K562 (cell line): ENCODE data around the gene DISC1. TPM values are rescaled to one million over a fixed set of nuclear protein-coding genes. Genes with fewer than 3 reads are reported as not detected.

Source experiments
- ATAC-seq: fragments of 200-7000 bp; cut with Tn5 transposase; 3 replicates; pipeline ENCODE4 v1.9.1; 2020; ENCODE audit warnings: moderate library complexity
- BruUV-seq: library from RNA; stranded (reverse); fragments of 400-500 nt; replicated peaks from 2 replicates; lab custom pipeline; 2021; lab: Mats Ljungman, UMichigan
- CTCF ChIA-PET: fragments of 300-600 bp; formaldehyde crosslinking; extraction: SDS; loops from one replicate; lab custom pipeline; 2021; ENCODE audit warnings: low intra/inter-chr PET ratio; lab: Yijun Ruan, JAX
- POLR2A ChIA-PET: fragments of 300-600, 350-650 bp; sonication (Branson Sonifier 250); formaldehyde crosslinking; extraction: SDS; loops from one replicate; lab custom pipeline; 2021; ENCODE audit warnings: antibody characterized with exemption, inconsistent platforms; lab: Yijun Ruan, JAX
- DNase-seq, 4 experiments: peaks; one replicate each; pipeline versions ENCODE4 v3.0.0 to v3.0.0-alpha.2; 2011 to 2018; ENCODE audit warnings: low spot score in 3 of 4, mixed read lengths in 3 of 4; ENCODE audit errors: extremely low read depth in 1 of 4
- FAIRE-seq: peaks from 2 replicates; lab custom pipeline; 2011; peaks lifted over from hg19 to GRCh38; lab: Jason Lieb, UNC
- H2AFZ ChIP-seq: 2 replicates; pipeline ENCODE4 v1.6.0; 2011; ENCODE audit warnings: low read depth, low read length, control low read depth, inconsistent platforms
- H3K27ac ChIP-seq: fragments of 200-600 bp; 3 replicates; pipeline ENCODE4 v1.8.0; 2011; ENCODE audit warnings: low read depth, mild to moderate bottlenecking, control low read depth, inconsistent platforms, low read length, moderate library complexity, mixed read lengths; ENCODE audit errors: extremely low read depth
- H3K27me3 ChIP-seq, 2 experiments: fragments of 300-600 bp in 1 of 2; 2 replicates in 1 of 2; 3 replicates in 1 of 2; pipeline versions ENCODE4 v1.6.0 to v1.8.0; 2011; ENCODE audit warnings: inconsistent platforms in 2 of 2, low read length in 2 of 2, mild to moderate bottlenecking in 1 of 2, mixed read lengths in 1 of 2, moderate library complexity in 1 of 2; ENCODE audit not compliant: control insufficient read depth in 2 of 2, insufficient read depth in 2 of 2
- H3K36me3 ChIP-seq: fragments of 300-600 bp; 3 replicates; pipeline ENCODE4 v1.8.0; 2011; ENCODE audit warnings: mild to moderate bottlenecking, low read length, inconsistent platforms; ENCODE audit not compliant: control insufficient read depth, insufficient read depth
- H3K4me1 ChIP-seq, 2 experiments: fragments of 200-600 bp in 1 of 2; replicated peaks in 1 of 2; 2 replicates in 1 of 2; 3 replicates in 1 of 2; pipeline versions ENCODE4 v1.5.1 to v1.8.0; 2011; ENCODE audit warnings: inconsistent platforms in 2 of 2, low read length in 2 of 2, mild to moderate bottlenecking in 1 of 2, mixed read lengths in 1 of 2, moderate library complexity in 1 of 2; ENCODE audit not compliant: control insufficient read depth in 2 of 2, insufficient read depth in 2 of 2
- H3K4me2 ChIP-seq: 2 replicates; pipeline ENCODE4 v1.6.1; 2011; ENCODE audit warnings: low read length, control low read depth, inconsistent platforms, mixed read lengths; ENCODE audit not compliant: insufficient read depth
- H3K4me3 ChIP-seq: fragments of 200-600 bp; sonication (generic), shearing (Covaris generic); 2 replicates; pipeline ENCODE4 v1.5.1; 2016; ENCODE audit warnings: control low read depth, inconsistent platforms
- H3K79me2 ChIP-seq: fragments of 200-600 bp; 3 replicates; pipeline ENCODE4 v1.8.0; 2011; ENCODE audit warnings: low read length, inconsistent platforms; ENCODE audit not compliant: control insufficient read depth, insufficient read depth
- H3K9ac ChIP-seq, 2 experiments: 2 replicates each; pipeline versions ENCODE4 v1.6.0 to v1.6.1; 2011; ENCODE audit warnings: low read depth in 2 of 2, low read length in 2 of 2, control low read depth in 1 of 2, inconsistent platforms in 1 of 2, mild to moderate bottlenecking in 1 of 2, mixed read lengths in 1 of 2; ENCODE audit not compliant: insufficient read depth in 1 of 2
- H3K9me1 ChIP-seq: one replicate; pipeline ENCODE4 v1.6.0; 2011; ENCODE audit warnings: inconsistent platforms, mild to moderate bottlenecking, low read length, moderate library complexity; ENCODE audit not compliant: control insufficient read depth, insufficient read depth
- H3K9me3 ChIP-seq: replicated peaks from 2 replicates; pipeline ENCODE4 v1.5.1; 2011; ENCODE audit warnings: low read depth, low read length, inconsistent platforms; ENCODE audit not compliant: control insufficient read depth, insufficient read depth
- H4K20me1 ChIP-seq: replicated peaks from 2 replicates; pipeline ENCODE4 v1.6.1; 2011; ENCODE audit warnings: low read length, inconsistent platforms, mixed read lengths; ENCODE audit not compliant: control insufficient read depth, insufficient read depth
- DACH1 ChIP-seq: fragments of 450-650 bp; IDR thresholded peaks from 2 replicates; pipeline ENCODE4 v1.6.1; 2018; ENCODE audit not compliant: partially characterized antibody
- PBX2 ChIP-seq, 2 experiments: IDR thresholded peaks in 1 of 2; conservative IDR thresholded peaks in 1 of 2; 2 replicates each; pipeline ENCODE4 v1.6.1; 2016; ENCODE audit warnings: low read depth in 2 of 2, mild to moderate bottlenecking in 1 of 2, missing compliant biosample characterization in 1 of 2, missing genetic modification characterization in 1 of 2, moderate library complexity in 1 of 2
- WGBS: fragments of 100-300 bp; shearing (Covaris generic); methylation state at CpG from one replicate; pipeline ENCODE4 v1.1.6; 2016; ENCODE audit warnings: low coverage, mixed read lengths; ENCODE audit not compliant: insufficient coverage; ENCODE audit errors: missing lambda C conversion rate; 5-methylcytosine and 5-hydroxymethylcytosine counted together
- in situ Hi-C: fragments of 300-500 bp; cut with MboI; formaldehyde crosslinking; loops from 4 replicates; pipeline ENCODE4 v1.15.0; 2018; ENCODE audit warnings: inconsistent platforms, mixed read lengths
- intact Hi-C: fragments of 100-400 bp; cut with micrococcal nuclease; formaldehyde crosslinking; loops from 2 replicates; pipeline ENCODE4 v1.14.2; 2022
- polyA plus RNA-seq, 8 experiments: library from polyadenylated mRNA; depleted of rRNA in 4 of 8; stranded (reverse) in 5 of 8; unstranded in 3 of 8; fragments of >200 nt; fragmentation: Nextera tagmentation in 2 of 8; fragmentation: Illumina TruSeq in 1 of 8; extraction: Ambion mirVana in 2 of 8; extraction: Trizol in 1 of 8; gene quantifications; 2 replicates each; pipeline versions ENCODE4 v1.2.1 to v1.2.3, GENCODE V29; 2011 to 2014; ENCODE audit warnings: inconsistent platforms in 1 of 8, missing spikeins in 1 of 8
- total RNA-seq, 7 experiments: library from RNA; depleted of rRNA in 6 of 7; stranded (reverse); fragments of >200 nt in 6 of 7; fragmentation: Illumina TruSeq in 2 of 7; extraction: Trizol in 2 of 7; gene quantifications; 2 replicates each; pipeline versions ENCODE4 v1.2.1 to v1.2.3, GENCODE V29; 2011 to 2021; ENCODE audit warnings: low replicate concordance in 1 of 7

DISC1 gene
- total and polyA plus RNA-seq, 9 of the 15 experiments (the other 6 are each of a cell fraction or from before 2014, with no cell fraction given): 0.01 to 0.11 (median 0.08) TPM; not detected in 1

GRCh38 chr1:231604276-231604621, 22.3 kb upstream of the DISC1 start:
- no peaks in the 10 kb centered on the region for H3K9me3 ChIP-seq
- no peak for TF ChIP-seq PBX2 (CRISPR knock-in tag; IDR thresholded peaks at IDR 0.05; ENCODE audit: low read depth)
- TF ChIP-seq PBX2 (tag; conservative IDR thresholded peaks at IDR 0.05; ENCODE audit: low read depth): peak; percentile 88; the same call in 1 of the 2 replicates
- no peak for TF ChIP-seq DACH1
- TF ChIP-seq, all 486 proteins: peak for 1
- ATAC-seq (no peak), DNase-seq (no peak), FAIRE-seq (no peak)
- 18% methylated on average over 2 of the region's 2 CpGs for WGBS
- no peak overlapping the region for H3K9ac ChIP-seq
- H3K4me3 ChIP-seq: no peak overlapping the region
- H3K79me2 ChIP-seq: no peaks in the 10 kb centered on the region
- H4K20me1 ChIP-seq: no peaks in the 10 kb centered on the region
- H3K9me1 ChIP-seq: no peaks in the 10 kb centered on the region
- in situ Hi-C loops: loop anchor here (5.0 to 10.0 kb wide), 2 partner anchors 242 to 799 kb away; no protein-coding TSS in a partner anchor
- H3K27me3 ChIP-seq: peaks cover 3 to 10% of the 10 kb centered on the region in 2 experiments; a peak in 3 of 5 replicates
- peak overlapping the region; percentile 89; the same call in 1 of the 2 replicates for H3K4me2 ChIP-seq
- BruUV-seq: no TSS peak
- peaks cover 0 to 5% of the 10 kb centered on the region in 2 experiments; a peak in 2 of 5 replicates for H3K4me1 ChIP-seq
- intact Hi-C loops: loop anchor here (1.0 to 10.0 kb wide), 6 partner anchors 182 to 807 kb away; partner anchors contain the start of gene EGLN1
- H3K36me3 ChIP-seq: no peaks in the 10 kb centered on the region
- CTCF ChIA-PET: interaction anchor here (0.6 to 3.0 kb wide), 6 partner anchors 181 to 810 kb away, joined by 3 to 34 read pairs (median 3); no protein-coding TSS in a partner anchor
- POLR2A ChIA-PET: interaction anchor here (0.6 to 1.0 kb wide), 2 partner anchors 241 to 247 kb away, joined by 3 read pairs; no protein-coding TSS in a partner anchor
- H2AFZ ChIP-seq: no peak overlapping the region
- no peak overlapping the region for H3K27ac ChIP-seq
